WTC11 (cell line): ENCODE measurements around the gene PANK3. TPM values are rescaled to one million over a fixed set of nuclear protein-coding genes. Genes with fewer than 3 reads are reported as not detected.

Experiments used
- ATAC-seq: fragments of 200-7000 bp; cut with Tn5 transposase; 2 replicates; pipeline ENCODE4 v1.10.0; 2021; ENCODE audit warnings: mild to moderate bottlenecking, moderate library complexity
- CTCF ChIA-PET: fragments of 300-600 bp; sonication (Branson Sonifier 250); formaldehyde crosslinking; loops from one replicate; lab custom pipeline; 2021; ENCODE audit warnings: antibody characterized with exemption; lab: Charles Lee
- POLR2A ChIA-PET: fragments of 350-600 bp; sonication (Branson Sonifier 250); formaldehyde crosslinking; loops from one replicate; lab custom pipeline; 2021; ENCODE audit warnings: antibody characterized with exemption; lab: Charles Lee
- DNase-seq: peaks from one replicate; pipeline ENCODE4 v3.0.0; 2021; ENCODE audit warnings: low spot score
- H3K27ac Mint-ChIP-seq: 2 replicates; pipeline ENCODE4 v1.8.0; 2021; ENCODE audit warnings: mixed read lengths
- H3K27me3 Mint-ChIP-seq: 2 replicates; pipeline ENCODE4 v1.8.0; 2021; ENCODE audit warnings: low read depth, mild to moderate bottlenecking, moderate library complexity, mixed read lengths
- H3K36me3 Mint-ChIP-seq: 2 replicates; pipeline ENCODE4 v1.8.0; 2021; ENCODE audit warnings: mixed read lengths
- H3K4me1 Mint-ChIP-seq: 2 replicates; pipeline ENCODE4 v1.8.0; 2022; ENCODE audit warnings: mixed read lengths
- H3K4me3 Mint-ChIP-seq: 2 replicates; pipeline ENCODE4 v1.8.0; 2021; ENCODE audit warnings: mild to moderate bottlenecking, moderate library complexity, mixed read lengths
- H3K9me3 Mint-ChIP-seq: 2 replicates; pipeline ENCODE4 v1.8.0; 2021; ENCODE audit warnings: mixed read lengths
- ATF1 ChIP-seq: sonication (generic); formaldehyde crosslinking; IDR thresholded peaks from 2 replicates; pipeline ENCODE4 v1.8.1; 2023; ENCODE audit warnings: mild to moderate bottlenecking, moderate library complexity, missing genetic modification reagents
- CDX4 ChIP-seq: fragments of 250-450 bp; sonication (Bioruptor Pico); IDR thresholded peaks from 2 replicates; pipeline ENCODE4 v1.9.0; 2021; ENCODE audit warnings: moderate library complexity, mild to moderate bottlenecking, inconsistent platforms, borderline replicate concordance
- CREB1 ChIP-seq: sonication (generic); formaldehyde crosslinking; IDR thresholded peaks from 2 replicates; pipeline ENCODE4 v1.8.0; 2023; ENCODE audit warnings: mild to moderate bottlenecking, missing genetic modification reagents
- ESRRA ChIP-seq: sonication (generic); formaldehyde crosslinking; IDR thresholded peaks from 2 replicates; pipeline ENCODE4 v1.8.1; 2022; ENCODE audit warnings: mild to moderate bottlenecking, missing genetic modification reagents, borderline replicate concordance
- ETV6 ChIP-seq: sonication (generic); formaldehyde crosslinking; IDR thresholded peaks from 2 replicates; pipeline ENCODE4 v1.8.1; 2022; ENCODE audit warnings: mild to moderate bottlenecking, missing genetic modification reagents
- FOXJ3 ChIP-seq: sonication (generic); formaldehyde crosslinking; IDR thresholded peaks from 2 replicates; pipeline ENCODE4 v1.9.0; 2021; ENCODE audit warnings: missing genetic modification reagents, mild to moderate bottlenecking, borderline replicate concordance
- FOXP1 ChIP-seq: sonication (generic); formaldehyde crosslinking; IDR thresholded peaks from 2 replicates; pipeline ENCODE4 v1.8.0; 2022; ENCODE audit warnings: missing genetic modification reagents, mild to moderate bottlenecking, moderate library complexity, borderline replicate concordance
- GABPB1 ChIP-seq: sonication (generic); formaldehyde crosslinking; IDR thresholded peaks from 2 replicates; pipeline ENCODE4 v1.8.1; 2023; ENCODE audit warnings: mild to moderate bottlenecking, missing genetic modification reagents
- HMGXB4 ChIP-seq: sonication (generic); formaldehyde crosslinking; IDR thresholded peaks from 2 replicates; pipeline ENCODE4 v1.8.1; 2023; ENCODE audit warnings: mild to moderate bottlenecking, moderate library complexity, missing genetic modification reagents
- IRF2 ChIP-seq: sonication (generic); formaldehyde crosslinking; IDR thresholded peaks from 2 replicates; pipeline ENCODE4 v1.8.0; 2022; ENCODE audit warnings: low read depth, missing genetic modification reagents, borderline replicate concordance
- MXD4 ChIP-seq: fragments of 250-450 bp; sonication (Bioruptor Pico); IDR thresholded peaks from 2 replicates; pipeline ENCODE4 v1.8.0; 2021; ENCODE audit warnings: mild to moderate bottlenecking, moderate library complexity, borderline replicate concordance
- NFYB ChIP-seq: sonication (generic); formaldehyde crosslinking; conservative IDR thresholded peaks from 2 replicates; pipeline ENCODE4 v1.8.0; 2022; ENCODE audit warnings: low read depth, missing genetic modification reagents
- NR2C2 ChIP-seq: sonication (generic); formaldehyde crosslinking; IDR thresholded peaks from 2 replicates; pipeline ENCODE4 v1.8.0; 2022; ENCODE audit warnings: mild to moderate bottlenecking, missing genetic modification reagents
- OVOL2 ChIP-seq: fragments of 250-450 bp; sonication (Bioruptor Pico); IDR thresholded peaks from 2 replicates; pipeline ENCODE4 v1.9.0; 2021; ENCODE audit warnings: mild to moderate bottlenecking, borderline replicate concordance
- RORB ChIP-seq: fragments of 250-450 bp; sonication (Bioruptor Pico); IDR thresholded peaks from 2 replicates; pipeline ENCODE4 v1.9.0; 2021; ENCODE audit warnings: mild to moderate bottlenecking
- SMAD3 ChIP-seq: sonication (generic); formaldehyde crosslinking; IDR thresholded peaks from 2 replicates; pipeline ENCODE4 v1.8.0; 2022; ENCODE audit warnings: missing genetic modification reagents, mild to moderate bottlenecking, borderline replicate concordance
- SMAD4 ChIP-seq: sonication (generic); formaldehyde crosslinking; IDR thresholded peaks from 2 replicates; pipeline ENCODE4 v1.8.0; 2022; ENCODE audit warnings: mild to moderate bottlenecking, missing genetic modification reagents
- TCF7 ChIP-seq: sonication (generic); formaldehyde crosslinking; IDR thresholded peaks from 2 replicates; pipeline ENCODE4 v1.8.0; 2022; ENCODE audit warnings: mild to moderate bottlenecking, low read depth, missing genetic modification reagents, moderate library complexity
- TEAD1 ChIP-seq: sonication (generic); formaldehyde crosslinking; IDR thresholded peaks from 2 replicates; pipeline ENCODE4 v1.8.0; 2022; ENCODE audit warnings: mild to moderate bottlenecking, missing genetic modification reagents
- TEAD4 ChIP-seq: sonication (generic); formaldehyde crosslinking; IDR thresholded peaks from 2 replicates; pipeline ENCODE4 v1.8.0; 2022; ENCODE audit warnings: mild to moderate bottlenecking, missing genetic modification reagents
- TP53 ChIP-seq: sonication (generic); formaldehyde crosslinking; IDR thresholded peaks from 2 replicates; pipeline ENCODE4 v1.8.1; 2023; ENCODE audit warnings: mild to moderate bottlenecking, missing genetic modification reagents
- USF1 ChIP-seq: sonication (generic); formaldehyde crosslinking; IDR thresholded peaks from 2 replicates; pipeline ENCODE4 v1.8.0; 2022; ENCODE audit warnings: mild to moderate bottlenecking, missing genetic modification reagents
- ZNF232 ChIP-seq: sonication (generic); formaldehyde crosslinking; IDR thresholded peaks from 2 replicates; pipeline ENCODE4 v1.8.0; 2022; ENCODE audit warnings: mild to moderate bottlenecking, missing genetic modification reagents
- ZNF263 ChIP-seq: sonication (generic); formaldehyde crosslinking; IDR thresholded peaks from 2 replicates; pipeline ENCODE4 v1.8.1; 2022; ENCODE audit warnings: low read depth, mild to moderate bottlenecking, moderate library complexity, missing genetic modification reagents
- ZNF317 ChIP-seq: sonication (generic); formaldehyde crosslinking; IDR thresholded peaks from 2 replicates; pipeline ENCODE4 v1.8.1; 2023; ENCODE audit warnings: low read depth, mild to moderate bottlenecking, moderate library complexity, missing genetic modification reagents, borderline replicate concordance
- ZNF671 ChIP-seq: fragments of 250-450 bp; sonication (Bioruptor Pico); IDR thresholded peaks from 2 replicates; pipeline ENCODE4 v1.8.0; 2021; ENCODE audit warnings: mild to moderate bottlenecking
- total RNA-seq: library from RNA; stranded (reverse); gene quantifications from 3 replicates; pipeline ENCODE4 v1.2.3, GENCODE V29; 2021
- TF ChIP-seq, protein P1 (sequence below): sonication (generic); formaldehyde crosslinking; IDR thresholded peaks from 2 replicates; pipeline ENCODE4 v1.8.0; 2022; ENCODE audit warnings: mild to moderate bottlenecking, missing genetic modification reagents
- TF ChIP-seq, protein P2 (sequence below): fragments of 250-450 bp; sonication (Bioruptor Pico); IDR thresholded peaks from 2 replicates; pipeline ENCODE4 v1.9.0; 2021; ENCODE audit warnings: mild to moderate bottlenecking

Gene PANK3
- total RNA-seq, 1 experiment from 2014 or later = 90.2 TPM

DNA sequence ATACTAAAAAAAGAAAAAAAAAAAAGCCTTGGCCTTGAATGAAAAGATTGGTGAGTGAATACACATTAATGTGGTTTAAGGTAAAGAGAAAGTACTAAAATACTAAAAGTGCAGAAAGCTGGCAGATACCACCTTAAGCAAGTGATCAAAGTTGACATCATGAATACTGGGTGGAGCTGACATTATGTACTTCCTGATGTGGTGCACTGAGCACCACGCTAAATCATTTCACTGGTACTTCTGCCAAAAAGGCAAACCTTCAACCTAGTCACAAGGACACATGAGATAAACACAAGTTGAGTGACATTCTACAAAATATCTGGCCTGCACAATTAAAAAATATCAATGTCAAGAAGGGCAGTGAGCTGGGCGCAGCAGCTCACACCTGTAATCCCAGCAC is 33.8 kb upstream of the PANK3 start:
- Mint-ChIP-seq H3K4me1 (no peaks in the 10 kb centered on the region), H3K27me3 (peaks cover 4% of the 10 kb centered on the region; the same call in 1 of the 2 replicates), H3K27ac (no peak overlapping the region), H3K36me3 (no peaks in the 10 kb centered on the region), H3K4me3 (no peak overlapping the region), H3K9me3 (no peaks in the 10 kb centered on the region)
- ChIA-PET POLR2A (no interaction called here), CTCF (no interaction called here)
- no peak for TF ChIP-seq NFYB (CRISPR knock-in tag)
- TF ChIP-seq NR2C2 (CRISPR knock-in tag) = no peak
- no peak for TF ChIP-seq TEAD1 (CRISPR knock-in tag)
- TF ChIP-seq ESRRA = no peak
- TF ChIP-seq, protein P1, sequence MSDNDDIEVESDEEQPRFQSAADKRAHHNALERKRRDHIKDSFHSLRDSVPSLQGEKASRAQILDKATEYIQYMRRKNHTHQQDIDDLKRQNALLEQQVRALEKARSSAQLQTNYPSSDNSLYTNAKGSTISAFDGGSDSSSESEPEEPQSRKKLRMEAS (CRISPR knock-in tag) = no peak
- no peak for TF ChIP-seq ZNF671 (CRISPR knock-in tag)
- no peak for TF ChIP-seq IRF2 (CRISPR knock-in tag)
- no peak for TF ChIP-seq RORB
- no peak for TF ChIP-seq SMAD3 (CRISPR knock-in tag)
- TF ChIP-seq GABPB1 (CRISPR knock-in tag) = no peak
- TF ChIP-seq ATF1 (CRISPR knock-in tag) = no peak
- TF ChIP-seq TP53 = no peak
- TF ChIP-seq TCF7 (CRISPR knock-in tag) = no peak
- TF ChIP-seq TEAD4 (CRISPR knock-in tag) = no peak
- TF ChIP-seq USF1 (CRISPR knock-in tag) = no peak
- TF ChIP-seq MXD4 (CRISPR knock-in tag) = no peak
- TF ChIP-seq, protein P2, sequence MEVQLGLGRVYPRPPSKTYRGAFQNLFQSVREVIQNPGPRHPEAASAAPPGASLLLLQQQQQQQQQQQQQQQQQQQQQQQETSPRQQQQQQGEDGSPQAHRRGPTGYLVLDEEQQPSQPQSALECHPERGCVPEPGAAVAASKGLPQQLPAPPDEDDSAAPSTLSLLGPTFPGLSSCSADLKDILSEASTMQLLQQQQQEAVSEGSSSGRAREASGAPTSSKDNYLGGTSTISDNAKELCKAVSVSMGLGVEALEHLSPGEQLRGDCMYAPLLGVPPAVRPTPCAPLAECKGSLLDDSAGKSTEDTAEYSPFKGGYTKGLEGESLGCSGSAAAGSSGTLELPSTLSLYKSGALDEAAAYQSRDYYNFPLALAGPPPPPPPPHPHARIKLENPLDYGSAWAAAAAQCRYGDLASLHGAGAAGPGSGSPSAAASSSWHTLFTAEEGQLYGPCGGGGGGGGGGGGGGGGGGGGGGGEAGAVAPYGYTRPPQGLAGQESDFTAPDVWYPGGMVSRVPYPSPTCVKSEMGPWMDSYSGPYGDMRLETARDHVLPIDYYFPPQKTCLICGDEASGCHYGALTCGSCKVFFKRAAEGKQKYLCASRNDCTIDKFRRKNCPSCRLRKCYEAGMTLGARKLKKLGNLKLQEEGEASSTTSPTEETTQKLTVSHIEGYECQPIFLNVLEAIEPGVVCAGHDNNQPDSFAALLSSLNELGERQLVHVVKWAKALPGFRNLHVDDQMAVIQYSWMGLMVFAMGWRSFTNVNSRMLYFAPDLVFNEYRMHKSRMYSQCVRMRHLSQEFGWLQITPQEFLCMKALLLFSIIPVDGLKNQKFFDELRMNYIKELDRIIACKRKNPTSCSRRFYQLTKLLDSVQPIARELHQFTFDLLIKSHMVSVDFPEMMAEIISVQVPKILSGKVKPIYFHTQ (CRISPR knock-in tag) = no peak
- TF ChIP-seq FOXJ3 (CRISPR knock-in tag) = no peak
- no peak for TF ChIP-seq HMGXB4
- no peak for TF ChIP-seq CREB1 (CRISPR knock-in tag)
- ATAC-seq = no peak
- DNase-seq = no peak

- peaks cover 4% of the 10 kb centered on the region; the same call in 1 of the 2 replicates for H3K27me3 Mint-ChIP-seq
- no peaks in the 10 kb centered on the region for H3K4me1 Mint-ChIP-seq
- DNase-seq (no peak), ATAC-seq (no peak)
- no peaks in the 10 kb centered on the region for H3K36me3 Mint-ChIP-seq
- H3K4me3 Mint-ChIP-seq = no peak overlapping the region
- H3K27ac Mint-ChIP-seq = no peak overlapping the region
- CTCF ChIA-PET = interaction anchor here (0.7 to 2.4 kb wide), 2 partner anchors 14 to 59 kb away, joined by 3 to 6 read pairs; no protein-coding TSS in a partner anchor
- POLR2A ChIA-PET = no interaction called here
- no peaks in the 10 kb centered on the region for H3K9me3 Mint-ChIP-seq
- TF ChIP-seq OVOL2 (CRISPR knock-in tag) (no peak), ZNF317 (CRISPR knock-in tag) (no peak), ZNF263 (no peak), CREB1 (CRISPR knock-in tag) (no peak), FOXP1 (no peak), ZNF232 (no peak), ETV6 (no peak), RORB (no peak), CDX4 (CRISPR knock-in tag) (no peak), SMAD4 (CRISPR knock-in tag) (no peak)
- TF ChIP-seq, protein P1 (CRISPR knock-in tag) = no peak
- TF ChIP-seq, protein P2 (CRISPR knock-in tag) = no peak
These were observed 33.0 kb upstream of the PANK3 start for GRCh38 chr5:168612123-168612522.
